Activated CD8-positive, alpha-beta memory T cell treated with anti-CD3 and anti-CD28 coated beads, Interleukin-2, amount 50 U/mL, for 4 hours (primary cell): ENCODE measurements around the gene KIAA0753.

Experiments used
- DNase-seq: peaks from one replicate; pipeline ENCODE4 v3.0.0-alpha.2; 2020

KIAA0753 gene

DNA sequence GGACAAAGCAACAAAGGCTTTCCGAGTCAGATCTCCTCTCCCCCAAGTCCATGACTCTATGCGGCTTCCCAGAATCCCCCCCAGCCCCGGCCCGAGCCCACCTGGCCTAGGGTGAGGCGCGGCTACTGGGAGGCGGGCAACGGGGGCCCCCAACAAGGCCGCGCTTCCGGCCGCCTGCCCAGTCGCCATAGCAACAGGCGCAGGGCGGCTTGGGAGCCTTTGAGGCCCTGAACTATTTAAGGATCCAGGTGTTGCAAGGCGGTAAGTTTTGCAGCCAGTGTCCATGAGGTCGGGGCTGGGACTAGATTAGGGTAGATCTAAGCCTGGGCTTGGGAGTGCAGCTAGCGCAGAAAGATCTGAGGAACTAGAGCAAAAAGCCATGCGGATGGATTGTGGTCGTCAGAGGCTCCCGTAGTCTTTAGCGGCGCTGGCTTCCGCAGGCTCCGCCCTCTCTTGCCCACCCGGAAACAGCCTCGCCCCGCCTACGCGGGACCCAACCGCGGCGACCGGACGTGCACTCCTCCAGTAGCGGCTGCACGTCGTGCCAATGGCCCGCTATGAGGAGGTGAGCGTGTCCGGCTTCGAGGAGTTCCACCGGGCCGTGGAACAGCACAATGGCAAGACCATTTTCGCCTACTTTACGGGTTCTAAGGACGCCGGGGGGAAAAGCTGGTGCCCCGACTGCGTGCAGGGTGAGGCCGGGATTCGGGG, at the start of gene KIAA0753, which contains the start of gene TXNDC17:
Gene KIAA0753, minus strand, starts transcription at position 176 of the 711 bp plus-strand sequence. CDS start 5,608 bp downstream, outside the sequence.
Gene TXNDC17, plus strand, starts transcription at position 525 of the 711 bp plus-strand sequence. Its CDS starts 23 bp downstream, at position 548.
- peak; percentile 91 for DNase-seq

DNA sequence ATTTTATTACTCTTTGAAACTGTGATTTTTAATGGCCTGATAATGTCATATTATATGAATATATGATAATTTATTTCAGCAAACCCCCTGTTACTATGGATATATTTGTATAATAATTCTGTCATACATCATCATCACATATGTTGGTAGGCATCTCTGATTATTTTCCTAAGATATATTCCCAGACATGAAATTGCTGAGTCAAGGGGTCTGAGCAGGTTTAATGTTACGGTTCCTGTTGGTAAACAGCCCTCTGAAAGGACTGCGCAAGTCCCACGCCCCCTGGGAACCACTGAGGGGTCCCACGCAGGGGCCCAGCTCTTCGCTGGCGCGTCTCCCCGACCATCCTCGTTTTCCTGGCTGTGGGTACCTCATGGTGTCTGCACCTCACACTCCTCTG, 48.4 kb upstream of the KIAA0753 start:
- no peak for DNase-seq

DNA sequence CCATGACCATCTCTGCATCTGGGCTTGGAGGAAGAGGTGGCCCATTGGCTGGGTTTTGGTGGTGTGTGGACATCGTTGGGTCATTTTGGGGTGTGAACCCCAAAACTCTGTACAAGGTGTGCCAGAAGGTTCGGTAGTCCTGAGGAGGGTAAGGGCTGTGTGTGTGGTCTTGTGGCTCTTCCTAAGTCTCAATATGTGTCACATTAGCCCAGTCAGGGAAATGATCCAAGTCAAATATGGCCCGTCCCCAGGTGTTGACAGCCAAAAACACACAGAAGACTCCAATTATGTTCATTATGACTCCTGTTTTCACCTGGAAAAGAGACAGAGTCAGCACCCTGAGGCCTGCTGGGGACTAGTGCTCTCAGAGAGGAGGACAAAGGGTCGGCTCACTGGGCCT, 45.5 kb upstream of the KIAA0753 start:
- DNase-seq, result no peak

DNA sequence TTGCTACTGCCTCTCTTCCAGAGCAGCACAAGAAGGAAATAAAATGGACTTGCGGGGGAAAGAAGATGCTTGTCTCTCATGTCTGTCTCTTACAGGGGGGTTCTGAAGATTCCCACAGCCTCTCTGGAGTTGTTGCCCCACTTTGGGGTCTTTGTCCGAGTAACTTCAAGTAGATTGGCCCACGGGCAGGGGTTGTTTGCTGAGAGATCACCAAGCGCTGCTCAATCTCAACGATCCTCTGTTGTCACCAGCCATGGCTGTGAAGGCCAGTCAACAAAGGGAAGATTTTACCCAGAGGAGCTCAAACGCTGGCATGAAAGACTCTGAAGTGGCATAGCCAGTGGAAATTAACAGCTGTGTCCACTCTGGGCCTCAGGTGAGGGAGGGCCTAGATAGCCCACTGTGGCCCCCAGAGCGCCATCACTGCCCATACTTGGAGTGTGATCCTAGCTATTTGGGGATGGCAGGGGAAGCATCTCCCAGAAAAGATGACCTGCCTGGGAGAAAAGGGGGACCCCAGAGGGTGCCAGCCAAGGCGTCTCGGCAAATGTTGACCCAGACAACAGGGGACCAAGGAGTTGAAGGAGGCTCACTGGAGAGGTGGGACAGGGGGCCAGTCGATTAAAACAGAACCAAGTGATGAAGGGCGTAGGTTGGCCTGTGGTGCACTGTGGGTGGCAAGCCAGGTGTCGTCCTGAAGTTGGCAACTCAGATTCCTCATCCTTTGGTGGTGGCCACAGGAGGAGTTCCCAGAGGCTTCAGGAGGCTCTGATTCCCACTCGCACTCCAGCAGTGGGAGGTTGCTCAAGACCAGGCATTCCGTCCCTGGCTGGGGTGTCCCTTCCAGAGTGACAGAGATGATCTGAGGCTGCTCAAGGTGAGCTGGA, 44.6 kb upstream of the KIAA0753 start:
- DNase-seq, result no peak

DNA sequence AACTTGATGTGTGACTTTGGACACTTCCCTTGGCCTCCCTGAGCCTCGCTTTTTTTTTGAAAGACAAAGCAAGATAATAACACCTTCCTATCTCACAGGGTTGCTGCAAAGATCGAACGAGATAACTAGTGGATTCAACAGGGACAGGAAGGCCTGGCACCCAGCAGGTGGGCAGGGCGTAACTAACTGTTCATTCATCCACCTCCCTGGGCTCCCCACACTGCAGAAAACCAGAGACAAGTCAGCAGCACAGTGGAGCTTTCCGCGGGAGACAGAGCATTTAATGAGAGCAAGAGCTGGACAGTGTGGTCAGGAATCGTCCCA, 43.9 kb upstream of the KIAA0753 start:
- no peak for DNase-seq

DNA sequence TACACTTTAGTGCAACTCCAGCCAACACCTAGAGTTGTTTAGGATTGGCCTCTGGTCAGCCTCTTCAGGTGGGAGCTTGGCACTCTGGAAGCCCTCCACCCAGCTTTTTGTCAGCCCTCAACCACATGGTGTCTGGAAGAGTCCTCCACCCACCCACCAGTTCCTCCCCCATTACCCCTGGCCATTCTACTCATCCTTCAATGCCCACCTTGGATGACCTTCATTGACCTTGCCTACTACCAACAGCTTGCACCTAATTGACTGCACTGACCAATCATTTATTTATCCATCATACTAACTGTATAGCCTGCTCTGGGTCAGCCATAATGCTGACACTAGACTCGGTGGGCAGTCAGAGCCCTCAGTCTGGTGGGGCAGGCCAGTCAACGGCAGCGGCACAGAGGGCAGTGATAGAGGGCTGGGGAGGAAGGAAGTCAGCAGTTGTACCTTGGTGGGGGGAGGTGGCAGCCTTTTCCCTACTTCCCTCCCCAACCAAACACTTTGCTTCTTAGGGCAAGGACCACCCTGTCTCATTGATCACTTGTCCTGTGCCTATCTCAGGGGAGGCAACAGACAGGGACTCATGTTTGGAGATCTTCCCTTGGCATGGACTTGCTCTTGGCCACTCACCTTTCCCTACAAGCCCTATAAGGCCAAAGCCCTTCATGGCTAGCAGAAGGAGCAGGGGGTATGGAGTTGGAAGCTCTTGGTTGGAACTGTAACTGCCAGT, 43.4 kb upstream of the KIAA0753 start:
- no peak for DNase-seq

DNA sequence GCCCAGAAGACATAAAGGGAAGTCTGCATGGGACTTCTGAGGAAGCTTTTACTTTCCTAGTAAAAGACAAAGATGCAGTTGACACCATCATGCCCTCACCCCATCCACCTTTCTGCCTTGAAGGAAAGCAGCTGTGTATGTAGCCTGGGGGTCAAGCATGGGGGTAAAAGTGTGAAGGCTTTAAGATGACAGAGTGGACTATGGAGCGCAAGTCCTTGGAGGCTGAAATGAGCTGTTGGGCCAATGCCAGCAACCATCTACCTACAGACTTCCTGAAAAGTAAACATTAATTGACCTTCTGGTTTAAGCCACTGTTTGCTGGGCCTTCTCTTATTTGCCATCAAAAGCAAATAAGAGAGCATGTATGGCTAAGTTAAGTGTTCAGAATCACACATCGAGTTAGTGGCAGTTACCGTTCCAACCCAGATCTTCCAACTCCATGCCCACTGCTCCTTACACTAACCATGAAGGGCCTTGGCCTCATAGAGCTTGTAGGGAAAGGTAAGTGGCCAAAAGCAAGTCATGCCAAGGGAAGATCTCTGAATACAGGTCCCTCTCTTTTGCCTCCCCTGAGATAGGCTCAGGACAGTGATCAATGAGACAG, 42.7 kb upstream of the KIAA0753 start:
- DNase-seq, result no peak

DNA sequence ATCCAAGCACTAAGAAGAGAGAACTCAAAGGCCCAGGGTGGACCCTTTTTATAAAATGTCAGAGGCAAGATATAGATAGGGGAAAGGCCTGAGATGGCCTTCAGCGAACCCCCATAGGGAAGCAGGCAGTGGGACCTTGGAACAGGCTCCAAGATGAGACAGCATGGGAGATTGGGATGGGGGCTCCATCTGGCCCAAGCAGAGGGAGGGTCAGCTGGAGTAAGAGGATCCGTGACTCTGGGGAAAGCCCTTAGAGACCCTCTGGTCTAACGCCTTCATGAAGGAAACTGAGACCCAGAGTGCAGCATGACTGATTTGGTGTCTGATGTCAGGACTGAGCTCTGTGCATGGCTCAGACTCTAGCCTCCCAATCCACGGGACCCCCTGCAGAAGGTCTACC, 41.8 kb upstream of the KIAA0753 start:
- DNase-seq, result no peak

DNA sequence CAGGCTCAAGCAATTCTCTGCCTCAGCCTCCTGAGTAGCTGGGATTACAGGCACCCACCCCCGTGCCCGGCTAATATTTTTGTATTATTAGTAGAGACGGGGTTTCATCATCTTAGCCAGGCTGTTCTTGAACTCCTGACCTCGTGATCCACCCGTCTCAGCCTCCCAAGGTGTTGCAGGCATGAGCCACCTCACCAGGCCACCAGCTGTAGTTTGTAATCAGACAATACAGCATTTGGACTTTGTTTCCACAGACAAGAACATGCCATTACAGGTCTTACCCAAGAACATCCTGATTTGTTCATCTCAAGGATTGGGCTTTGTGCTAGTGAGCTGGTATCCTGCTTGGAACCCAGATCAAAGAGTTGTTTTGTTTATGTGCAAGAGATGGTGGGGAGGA, 41.2 kb upstream of the KIAA0753 start:
- DNase-seq, result no peak

DNA sequence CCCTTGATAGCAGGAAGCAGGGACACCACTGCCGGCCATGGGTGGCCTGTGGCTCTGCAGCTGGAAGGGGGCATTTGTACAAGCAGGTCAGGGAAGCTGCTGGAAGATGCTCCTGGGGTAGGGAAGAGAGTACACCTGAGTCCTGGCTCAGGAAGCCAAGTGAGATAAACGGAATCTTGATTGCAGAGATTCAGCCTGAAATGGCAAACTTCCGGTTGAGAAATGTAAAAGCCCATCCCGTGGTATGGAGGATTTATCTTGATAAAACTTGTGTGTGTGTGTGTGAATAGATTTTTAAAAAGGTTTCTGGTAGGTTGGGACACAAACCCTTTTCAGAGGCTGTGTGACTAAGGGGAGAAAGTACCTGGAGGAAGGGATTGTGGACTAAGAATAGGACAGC, 40.7 kb upstream of the KIAA0753 start:
- DNase-seq, result no peak

DNA sequence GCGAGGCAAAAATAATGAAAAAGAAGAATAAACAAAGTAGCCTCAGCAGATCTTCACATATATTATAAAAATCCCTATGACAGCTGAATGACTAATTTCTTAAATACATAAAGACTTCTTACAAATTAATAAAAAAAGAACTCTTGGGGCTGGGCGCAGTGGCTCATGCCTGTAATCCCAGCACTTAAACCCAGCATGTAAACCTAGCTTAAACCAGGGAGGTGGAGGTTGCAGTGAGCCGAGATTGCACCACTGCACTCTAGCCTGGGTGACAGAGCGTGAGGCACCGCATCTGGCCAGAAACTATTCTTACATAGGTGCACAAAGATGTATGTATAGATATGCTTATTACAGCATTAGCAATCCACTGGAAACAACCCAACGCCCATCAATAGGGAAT, 38.7 kb upstream of the KIAA0753 start:
- no peak for DNase-seq

DNA sequence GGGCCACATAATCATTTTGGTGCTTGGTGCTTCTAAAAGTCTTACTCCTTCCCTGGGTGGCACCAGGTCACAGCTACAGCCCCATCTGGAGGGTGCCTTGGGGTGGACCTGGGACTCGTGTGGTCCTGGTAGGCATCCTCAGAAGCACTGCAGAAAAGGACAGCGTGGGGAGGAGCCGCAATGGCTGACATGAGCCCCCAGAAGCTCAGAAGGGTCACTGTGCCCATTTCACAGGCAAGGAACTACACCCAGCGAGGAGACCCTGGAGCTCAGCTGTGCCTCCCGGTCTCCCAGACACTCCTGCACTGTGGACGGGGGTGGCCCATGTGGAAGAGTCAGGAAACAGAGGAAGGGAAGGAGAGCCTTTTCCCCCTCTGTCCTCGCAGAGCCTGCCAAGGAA, 37.4 kb upstream of the KIAA0753 start:
- DNase-seq, result no peak

DNA sequence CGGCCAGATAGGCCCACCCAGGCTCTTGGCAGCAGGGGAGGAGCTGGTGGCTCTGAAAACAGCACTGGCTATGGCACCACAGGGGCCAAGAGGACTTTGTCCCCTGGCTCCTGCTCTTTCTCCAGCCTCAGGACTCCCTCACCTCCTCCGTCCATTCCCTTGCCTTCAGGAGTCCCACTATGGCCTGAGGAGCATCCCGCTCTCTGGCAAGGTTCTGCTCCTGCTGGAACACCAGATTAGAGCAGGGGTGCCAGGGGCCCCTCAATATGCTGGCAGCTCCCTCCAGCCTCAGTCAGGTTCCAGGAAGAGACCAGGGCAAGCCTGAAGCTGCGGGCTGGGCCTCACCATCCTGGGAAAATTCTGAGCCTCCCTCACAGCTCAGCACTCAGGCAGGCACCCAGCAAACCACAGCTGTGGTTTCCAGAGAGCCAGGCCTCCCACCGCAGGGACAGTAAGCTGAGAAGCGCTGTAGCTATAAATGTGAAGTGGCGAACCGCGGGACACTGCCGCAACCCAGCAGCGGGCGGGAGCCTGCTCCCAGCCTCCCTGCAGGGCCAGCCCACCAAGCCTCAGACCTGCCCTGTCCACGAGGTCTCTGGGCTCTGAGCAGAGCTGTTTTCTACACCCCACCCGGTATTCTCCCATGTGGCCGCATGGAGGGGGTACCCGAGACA, 36.8 kb upstream of the KIAA0753 start:
- DNase-seq, result no peak

DNA sequence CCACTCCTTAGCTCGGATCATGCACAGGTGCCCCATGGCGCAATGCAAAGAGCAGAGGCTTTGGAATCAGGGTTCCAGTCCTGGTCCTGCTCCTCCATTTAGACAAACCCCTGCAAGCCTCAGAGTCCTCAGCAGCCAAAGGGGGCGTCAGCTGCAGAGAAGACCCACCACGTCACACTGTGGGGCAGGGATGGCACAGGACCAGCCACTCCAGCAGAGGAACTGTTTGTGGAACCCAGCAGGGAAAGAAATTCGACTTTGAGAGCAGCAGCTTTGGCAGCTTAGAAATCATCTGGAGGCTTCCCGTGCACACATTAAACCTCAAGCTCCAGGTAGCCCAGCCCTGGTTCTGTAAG, 36.3 kb upstream of the KIAA0753 start:
- DNase-seq, result no peak

DNA sequence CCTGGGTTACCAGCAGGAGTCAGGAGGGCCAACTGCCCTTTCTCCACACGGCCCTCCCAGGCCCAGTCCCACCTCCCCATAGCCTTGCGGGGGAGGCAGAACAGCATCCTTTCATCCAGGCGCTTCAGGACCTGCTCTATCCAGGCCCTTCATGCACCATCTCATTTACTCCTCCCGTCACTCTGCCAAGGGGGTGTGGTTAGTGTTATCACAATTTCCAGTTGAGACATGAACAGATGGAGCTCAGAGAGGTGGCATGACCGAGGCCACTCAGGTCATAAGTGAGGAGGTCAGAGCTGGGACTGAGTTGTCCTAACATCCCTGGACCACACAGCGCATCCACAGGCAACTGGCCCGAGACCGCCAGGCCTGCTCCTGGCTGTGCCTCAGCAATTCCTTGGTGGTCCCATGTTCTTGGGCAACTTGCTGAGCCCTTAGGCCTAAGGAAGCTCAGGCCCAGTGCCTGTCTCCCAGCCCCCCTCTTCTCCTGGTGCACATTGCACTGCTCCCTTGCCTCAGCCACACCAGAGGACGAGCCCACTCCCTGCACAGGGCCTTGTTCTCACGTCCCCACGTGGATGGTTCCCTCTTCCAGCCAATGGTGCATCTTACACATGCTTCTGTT, 34.8 kb upstream of the KIAA0753 start:
- no peak for DNase-seq

DNA sequence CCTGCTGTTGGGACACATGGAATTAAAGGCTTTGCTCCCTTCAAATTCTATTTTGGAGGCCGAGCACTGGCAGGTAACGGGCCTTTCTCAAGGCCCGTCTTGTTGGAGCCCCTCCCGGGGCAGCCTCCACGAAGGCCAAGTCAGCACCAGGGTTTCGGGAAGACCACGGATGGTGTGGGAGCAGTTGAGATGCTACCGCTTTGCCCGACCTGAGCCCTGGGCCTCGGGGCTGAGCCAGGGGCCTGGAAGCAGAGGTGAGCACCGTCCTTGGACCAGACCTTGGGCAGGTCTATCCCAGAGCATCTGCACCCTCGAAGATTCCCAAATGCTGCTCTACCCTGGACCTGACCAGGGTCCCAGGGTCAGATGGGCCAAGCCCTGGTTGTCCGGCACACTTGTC, 34.1 kb upstream of the KIAA0753 start:
- DNase-seq, result no peak

DNA sequence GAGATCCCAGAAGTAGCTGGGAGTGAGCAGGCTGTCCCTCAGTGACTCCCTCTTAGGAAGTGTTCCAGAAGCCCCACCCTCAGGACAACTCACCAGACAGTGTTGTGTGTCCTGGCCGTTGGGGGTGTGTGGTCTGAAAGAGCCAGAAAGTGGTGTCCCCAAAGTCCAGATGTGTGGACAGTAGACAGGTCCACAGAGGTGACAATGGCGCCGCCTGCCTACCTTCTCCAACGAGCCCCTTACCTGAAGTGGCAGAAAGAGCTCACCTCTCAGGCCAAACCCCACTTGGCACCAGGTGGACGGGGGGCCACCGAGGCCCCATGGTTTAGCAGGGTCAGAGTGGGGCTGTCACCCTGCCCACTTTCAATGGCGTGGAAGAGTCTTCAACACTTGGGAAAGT, 30.9 kb upstream of the KIAA0753 start:
- DNase-seq, result no peak

DNA sequence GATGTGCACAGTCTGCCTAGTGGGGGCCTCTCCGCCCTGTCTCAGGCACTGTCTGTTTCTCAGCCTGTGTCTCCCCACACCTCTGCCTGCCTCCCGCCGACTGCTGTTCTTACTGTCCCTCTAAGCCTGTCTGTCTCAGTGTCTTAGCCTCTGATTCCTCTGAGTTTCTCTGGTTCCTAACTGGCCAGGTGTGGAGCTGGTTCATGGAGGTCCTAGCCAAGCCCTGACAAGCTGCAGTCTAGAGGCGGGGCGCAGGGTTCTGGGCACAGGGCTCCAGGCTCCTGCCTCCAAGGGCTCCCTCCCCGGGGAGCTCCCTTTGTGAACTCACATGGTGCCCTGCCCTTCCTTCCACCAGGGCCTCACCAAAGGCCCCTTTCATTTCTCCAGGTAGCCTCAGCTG, 30.5 kb upstream of the KIAA0753 start:
- no peak for DNase-seq

DNA sequence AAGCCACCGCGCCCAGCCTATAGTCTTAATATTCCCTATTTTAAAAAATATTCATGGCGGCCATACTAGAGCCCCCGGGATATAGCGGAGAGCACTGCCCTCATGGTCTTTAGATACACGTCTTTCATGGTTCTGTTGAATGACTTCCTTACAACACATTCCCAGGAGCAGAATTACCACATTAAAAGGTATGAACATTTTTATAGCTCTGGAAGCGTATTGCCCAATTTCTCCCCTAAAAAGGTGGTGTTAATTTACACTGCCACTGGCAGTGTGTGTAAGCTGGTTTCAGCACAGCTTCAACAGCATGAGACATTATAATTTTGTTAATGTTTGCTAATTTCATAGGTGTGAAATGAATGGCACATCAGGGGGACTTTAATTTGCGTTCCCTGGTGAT, 30.1 kb upstream of the KIAA0753 start:
- DNase-seq, result no peak

DNA sequence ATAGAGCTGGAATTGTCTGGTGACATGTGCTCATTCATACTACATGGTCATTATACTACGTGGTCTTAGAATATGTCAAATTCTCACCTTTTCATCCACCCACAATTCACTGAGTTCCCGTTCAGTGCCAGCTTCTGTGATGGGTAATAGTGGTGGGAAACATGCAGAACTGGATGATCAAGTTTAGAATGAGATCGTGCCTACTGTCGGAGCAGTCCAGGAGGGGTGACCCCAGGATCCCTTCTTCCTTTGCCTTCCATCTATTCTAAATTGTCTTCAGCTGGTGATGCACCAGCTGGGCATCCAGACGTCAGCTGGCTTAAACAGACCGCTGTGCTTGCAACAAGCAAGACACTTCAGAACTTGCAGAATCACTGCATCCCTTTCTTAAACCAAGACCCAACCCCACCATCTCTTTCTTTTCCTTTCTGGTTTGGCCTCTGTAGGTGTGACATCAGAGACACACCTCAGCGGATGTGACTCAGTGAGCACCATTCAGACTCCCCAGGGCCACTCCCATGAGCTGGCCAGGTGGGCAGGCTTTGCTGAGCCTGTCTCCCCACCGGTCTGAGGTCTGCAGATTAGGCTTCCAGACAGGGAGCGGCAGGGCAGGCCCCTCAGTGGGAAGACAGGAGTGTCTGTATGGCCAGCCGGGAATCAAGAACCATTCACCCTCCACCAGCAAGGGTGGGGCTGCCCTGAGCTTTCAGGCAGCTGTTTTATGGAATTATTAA, 29.1 kb upstream of the KIAA0753 start:
- no peak for DNase-seq

DNA sequence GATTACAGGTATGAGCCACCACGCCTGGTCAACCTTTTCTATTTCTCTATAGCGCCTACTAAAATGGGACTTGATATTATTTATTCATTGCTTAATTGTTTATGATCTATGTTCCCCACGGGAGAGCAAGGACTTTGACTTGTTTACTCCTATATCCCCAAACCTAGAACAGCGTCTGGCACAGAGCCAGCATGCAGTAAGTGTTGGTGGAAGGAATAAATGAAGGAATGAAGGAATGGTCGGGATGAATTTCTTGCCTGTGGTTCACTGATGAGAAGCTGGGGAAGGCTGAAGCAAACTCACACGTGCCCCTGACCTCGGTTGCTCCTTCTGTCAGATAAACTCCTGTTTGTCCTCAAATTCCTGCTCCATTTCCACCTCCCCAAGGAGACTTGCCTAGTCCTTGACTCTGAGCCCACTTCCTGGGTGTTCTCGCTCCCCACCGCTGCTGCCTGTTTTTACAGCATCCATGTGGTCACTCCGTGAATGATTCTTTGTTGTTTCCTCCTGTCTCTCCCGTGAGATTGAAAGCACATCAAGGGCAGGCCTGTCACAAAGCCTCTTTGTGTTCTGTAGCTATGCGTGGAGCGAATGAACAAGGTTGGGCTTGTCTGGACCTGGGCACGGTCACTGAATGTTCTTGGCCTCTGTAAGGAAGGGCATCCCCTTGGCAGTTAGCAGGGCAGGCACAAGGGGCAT, 28.4 kb upstream of the KIAA0753 start:
- DNase-seq, result no peak
